ENCODE results near the gene C1orf141. TPM values are rescaled to one million over a fixed set of nuclear protein-coding genes. Genes with fewer than 3 reads are reported as not detected.

The C1orf141 gene
- total and polyA plus RNA-seq, 2 donors (not counting 3 experiments of a cell fraction or from before 2014, with no cell fraction given), result not detected

DNA sequence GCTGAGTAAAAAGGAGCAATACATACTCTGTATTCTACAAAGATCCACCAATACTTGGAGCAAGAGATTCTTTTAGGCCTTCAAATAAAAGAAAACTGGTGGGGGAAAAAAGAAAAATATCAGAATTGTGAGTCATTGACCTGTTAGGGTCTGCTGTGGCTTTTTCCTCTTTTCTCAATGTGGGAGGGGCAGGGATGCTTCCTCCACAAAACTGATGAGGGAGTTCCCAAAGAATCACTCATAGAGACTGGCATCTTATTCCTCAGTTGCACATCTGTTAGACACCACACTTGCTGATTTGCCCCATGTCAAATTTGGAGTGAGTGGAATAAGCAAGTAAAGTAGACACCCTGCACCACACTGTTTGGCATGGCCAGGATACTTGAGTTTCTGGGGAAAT, 16.6 kb downstream of the C1orf141 start:
- no peak overlapping the region for H3K27ac ChIP-seq (ENCODE audit: insufficient read depth, low read depth, low read length)
- dilution Hi-C loops (cut with MboI; ENCODE audit: extremely low pct_ligation_motif_present, low sequenced_read_pairs), result no loop called here
- ChIA-PET POLR2A (no interaction called here), CTCF (interaction anchor here (1.5 kb wide), 1 partner anchor 31 kb away, joined by 4 read pairs; no protein-coding TSS in a partner anchor)
- no peak for FAIRE-seq
- no peak overlapping the region for H3K9ac ChIP-seq (replicated peaks; ENCODE audit: extremely low read depth, insufficient read depth, low read length)
- no peak overlapping the region for H3K4me3 ChIP-seq (replicated peaks in 1 of 3; ENCODE audit: insufficient read depth in 1 of 3, low read depth in 1 of 3, low read length in 3 of 3)
- no peaks in the 10 kb centered on the region for H4K20me1 ChIP-seq (replicated peaks; ENCODE audit: control insufficient read depth, extremely low read depth, insufficient read depth, low read length)
- TF ChIP-seq, protein P1, sequence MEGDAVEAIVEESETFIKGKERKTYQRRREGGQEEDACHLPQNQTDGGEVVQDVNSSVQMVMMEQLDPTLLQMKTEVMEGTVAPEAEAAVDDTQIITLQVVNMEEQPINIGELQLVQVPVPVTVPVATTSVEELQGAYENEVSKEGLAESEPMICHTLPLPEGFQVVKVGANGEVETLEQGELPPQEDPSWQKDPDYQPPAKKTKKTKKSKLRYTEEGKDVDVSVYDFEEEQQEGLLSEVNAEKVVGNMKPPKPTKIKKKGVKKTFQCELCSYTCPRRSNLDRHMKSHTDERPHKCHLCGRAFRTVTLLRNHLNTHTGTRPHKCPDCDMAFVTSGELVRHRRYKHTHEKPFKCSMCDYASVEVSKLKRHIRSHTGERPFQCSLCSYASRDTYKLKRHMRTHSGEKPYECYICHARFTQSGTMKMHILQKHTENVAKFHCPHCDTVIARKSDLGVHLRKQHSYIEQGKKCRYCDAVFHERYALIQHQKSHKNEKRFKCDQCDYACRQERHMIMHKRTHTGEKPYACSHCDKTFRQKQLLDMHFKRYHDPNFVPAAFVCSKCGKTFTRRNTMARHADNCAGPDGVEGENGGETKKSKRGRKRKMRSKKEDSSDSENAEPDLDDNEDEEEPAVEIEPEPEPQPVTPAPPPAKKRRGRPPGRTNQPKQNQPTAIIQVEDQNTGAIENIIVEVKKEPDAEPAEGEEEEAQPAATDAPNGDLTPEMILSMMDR (IDR thresholded peaks at IDR 0.05; ENCODE audit: extremely low read depth in 1 of 2, insufficient read depth in 1 of 2, low read depth in 1 of 2, low read length in 2 of 2), result no peak
- no peak for TF ChIP-seq EZH2 (IDR thresholded peaks at IDR 0.05; ENCODE audit: borderline replicate concordance, low read depth, low read length, severe bottlenecking)
- TF ChIP-seq POLR2A (IDR thresholded peaks at IDR 0.05; ENCODE audit: low read depth, low read length), result no peak
- TF ChIP-seq, protein P2, sequence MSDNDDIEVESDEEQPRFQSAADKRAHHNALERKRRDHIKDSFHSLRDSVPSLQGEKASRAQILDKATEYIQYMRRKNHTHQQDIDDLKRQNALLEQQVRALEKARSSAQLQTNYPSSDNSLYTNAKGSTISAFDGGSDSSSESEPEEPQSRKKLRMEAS (IDR thresholded peaks at IDR 0.05; ENCODE audit: insufficient read depth, insufficient read length), result no peak
- no peak for TF ChIP-seq MYC (IDR thresholded peaks at IDR 0.05; ENCODE audit: low read depth, low read length)
- TF ChIP-seq FOS (IDR thresholded peaks at IDR 0.05; ENCODE audit: borderline replicate concordance, insufficient read depth, low read length), result no peak
- TF ChIP-seq JUN (IDR thresholded peaks at IDR 0.05; ENCODE audit: borderline replicate concordance, insufficient read depth, insufficient read length, low read depth), result no peak
- no peak for TF ChIP-seq POLR2AphosphoS5 (IDR thresholded peaks at IDR 0.05; ENCODE audit: insufficient read depth, low read depth, low read length)
- TF ChIP-seq GATA2 (IDR thresholded peaks at IDR 0.05; ENCODE audit: insufficient read depth, insufficient read length, low read depth, low read length), result no peak
- no peaks in the 10 kb centered on the region for H3K9me1 ChIP-seq (replicated peaks; ENCODE audit: control insufficient read depth, extremely low read depth, insufficient read depth, low read length)
- H3K27me3 ChIP-seq (ENCODE audit: control insufficient read depth in 2 of 2, insufficient read depth in 2 of 2, low read length in 2 of 2), result peaks cover 3 to 4% of the 10 kb centered on the region in 2 experiments
- no peaks in the 10 kb centered on the region for H3K79me2 ChIP-seq (ENCODE audit: control insufficient read depth, insufficient read depth, low read length)
- H3K36me3 ChIP-seq (ENCODE audit: control insufficient read depth in 2 of 2, extremely low read depth in 1 of 2, insufficient read depth in 2 of 2, low read length in 2 of 2), result no peaks in the 10 kb centered on the region
- H3K4me2 ChIP-seq (ENCODE audit: insufficient read depth, low read length), result no peak overlapping the region
- no peaks in the 10 kb centered on the region for H3K4me1 ChIP-seq (ENCODE audit: control insufficient read depth, extremely low read depth, insufficient read depth, low read length)
- intact Hi-C loops (cut with micrococcal nuclease), result no loop called here
- H2AFZ ChIP-seq (ENCODE audit: low read depth, low read length), result no peak overlapping the region
- BruUV-seq (replicated peaks), result no TSS peak
- no peaks in the 10 kb centered on the region for H3K9me3 ChIP-seq (replicated peaks; ENCODE audit: control insufficient read depth, insufficient read depth, low read length)
- no peak for DNase-seq (ENCODE audit: low read depth, low spot score)

Data from endothelial cell of umbilical vein (primary cell).